ENCODE results near the gene DPEP3. TPM values are rescaled to one million over a fixed set of nuclear protein-coding genes. Genes with fewer than 3 reads are reported as not detected.
A peak's percentile ranks its signal among the peaks of the same experiment; 100 is the strongest.
"Not testable (repeated sequence)": the region's sequence is repeated elsewhere in the genome, so short reads cannot be mapped to it uniquely, and the experiment has no call there.

Gene DPEP3
- total and polyA plus RNA-seq, 3 donors from 2014 or later: 61.0 to 138 (median 127) TPM

DNA sequence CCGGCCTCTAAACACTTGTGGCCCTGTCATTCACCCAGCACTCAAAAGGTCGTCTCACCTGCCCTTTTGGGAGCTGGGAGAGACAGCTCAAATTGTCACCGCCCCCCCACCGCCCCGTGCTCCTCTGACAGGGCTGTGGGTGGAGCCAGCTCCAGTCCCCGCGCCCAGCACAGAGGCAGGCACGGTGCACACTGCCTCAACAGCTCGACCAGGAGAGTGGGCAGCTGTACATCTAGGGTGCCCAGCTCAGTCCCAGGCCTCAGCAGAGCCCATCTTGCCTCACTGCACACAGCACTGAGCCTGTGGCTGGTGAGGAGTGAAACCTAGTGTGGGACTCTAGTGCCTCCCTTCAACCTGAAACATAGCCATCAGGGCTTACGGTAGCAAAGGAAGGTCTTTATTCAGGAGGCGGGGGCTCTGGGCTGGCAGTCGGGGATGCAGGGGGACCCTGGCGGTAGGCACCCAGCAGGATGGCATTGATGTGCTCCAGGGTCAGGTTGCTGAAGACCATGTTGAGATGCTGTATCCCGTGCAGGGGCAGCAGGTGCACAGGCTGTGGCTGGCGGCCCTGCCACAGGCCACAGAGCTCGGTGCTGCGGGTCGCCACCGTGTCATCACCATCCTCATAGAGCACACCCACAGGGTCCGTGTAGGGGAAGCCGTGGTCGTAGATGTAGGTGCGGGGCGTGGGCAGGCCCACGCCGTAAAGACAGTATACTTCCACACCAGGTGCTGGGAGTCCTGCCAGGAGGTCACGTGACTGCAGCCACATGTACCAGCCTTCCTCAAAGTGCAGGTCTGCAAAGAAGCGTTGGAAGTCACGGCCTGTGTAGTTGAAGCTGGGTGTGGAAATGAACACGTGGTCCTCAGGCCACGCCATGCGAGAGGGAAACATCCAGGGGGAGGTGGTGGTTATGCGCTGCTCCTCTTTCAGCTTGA lies 40.5 kb downstream of the DPEP3 start:
- peak; percentile 45 for DNase-seq
- Histone ChIP-seq H3K9me3 (no peaks in the 10 kb centered on the region), H3K27me3 (no peaks in the 10 kb centered on the region), H3K36me3 (ENCODE audit: low read depth, missing control alignments) (no peaks in the 10 kb centered on the region), H3K27ac (no peak overlapping the region), H3K4me1 (peaks cover 29% of the 10 kb centered on the region), H3K4me3 (no peak overlapping the region)
- intact Hi-C loops (cut with DNase I; ENCODE audit: low total_unique reads): no loop called here
- TF ChIP-seq CTCF (IDR thresholded peaks at IDR 0.05): no peak
- TF ChIP-seq POLR2A (IDR thresholded peaks at IDR 0.05): no peak
- WGBS, 2 donors: 77 to 86% methylated on average over 13 to 33 of the region's 33 CpGs

DNA sequence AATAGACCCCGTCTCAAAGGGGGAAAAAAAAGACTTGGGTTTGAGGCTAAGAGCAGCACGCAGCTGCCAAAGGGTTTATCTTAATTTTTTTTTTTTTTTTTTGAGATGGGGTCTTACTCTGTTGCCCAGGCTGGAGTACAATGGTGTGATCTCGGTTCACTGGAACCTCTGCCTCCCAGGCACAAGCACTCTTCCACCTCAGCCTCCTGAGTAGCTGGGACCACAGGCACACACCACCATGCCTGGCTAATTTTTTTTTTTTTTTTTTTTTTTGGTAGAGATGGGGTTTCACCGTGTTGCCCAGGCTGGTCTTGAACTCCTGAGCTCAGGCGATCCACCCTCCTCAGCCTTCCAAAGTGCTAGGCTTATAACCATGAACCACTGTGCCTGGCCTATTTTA lies 42.6 kb downstream of the DPEP3 start:
- DNase-seq; H3K36me3 ChIP-seq (ENCODE audit: low read depth, missing control alignments); H3K27me3 ChIP-seq; intact Hi-C loops (cut with DNase I; ENCODE audit: low total_unique reads); H3K4me3 ChIP-seq; H3K9me3 ChIP-seq; H3K27ac ChIP-seq: not testable (repeated sequence)
- H3K4me1 ChIP-seq: peaks cover 18% of the 10 kb centered on the region
- WGBS, 2 donors: 85 to 97% methylated on average over 5 of the region's 5 CpGs

- peak overlapping the region; percentile 70 to 85 for H3K4me3 ChIP-seq
- no peak for DNase-seq
- H3K27ac ChIP-seq: peak overlapping the region; percentile 60 to 94
- H3K36me3 ChIP-seq (ENCODE audit: low read depth, missing control alignments): no peaks in the 10 kb centered on the region
- no peaks in the 10 kb centered on the region for H3K27me3 ChIP-seq
- 43 to 50% methylated on average over 6 of the region's 6 CpGs for WGBS, 2 donors
- TF ChIP-seq POLR2A (IDR thresholded peaks at IDR 0.05) (no peak), CTCF (IDR thresholded peaks at IDR 0.05) (no peak)
- H3K9me3 ChIP-seq: no peaks in the 10 kb centered on the region
- H3K4me1 ChIP-seq: peaks cover 18% of the 10 kb centered on the region
- intact Hi-C loops (cut with DNase I; ENCODE audit: low total_unique reads): no loop called here
Measured at GRCh38 chr16:67936880-67937605, 43.3 kb downstream of the DPEP3 start.

- no peaks in the 10 kb centered on the region for H3K27me3 ChIP-seq
- H3K36me3 ChIP-seq (ENCODE audit: low read depth, missing control alignments): no peaks in the 10 kb centered on the region
- 1% methylated on average over 31 to 54 of the region's 54 CpGs for WGBS, 2 donors
- H3K9me3 ChIP-seq: no peaks in the 10 kb centered on the region
- H3K4me3 ChIP-seq: peak within 1 kb of the TSS; percentile 70 to 85
- H3K4me1 ChIP-seq: peaks cover 24% of the 10 kb centered on the region
- peak; percentile 73 for DNase-seq
- intact Hi-C loops (cut with DNase I; ENCODE audit: low total_unique reads): no loop called here
- TF ChIP-seq POLR2A (IDR thresholded peaks at IDR 0.05) (no peak), CTCF (IDR thresholded peaks at IDR 0.05) (no peak)
- peak within 1 kb of the TSS; percentile 60 to 94 for H3K27ac ChIP-seq
Measured at GRCh38 chr16:67936124-67936879, 44.0 kb downstream of the DPEP3 start, which contains the start of gene PSMB10. Gene PSMB10 (minus strand): TSS chr16:67936850. CDS start chr16:67936749, 101 bp downstream.
